ENCODE measurements around the gene TMEM18. TPM values are rescaled to one million over a fixed set of nuclear protein-coding genes. Genes with fewer than 3 reads are reported as not detected.
A peak's percentile ranks its signal among the peaks of the same experiment; 100 is the strongest.

The TMEM18 gene
- total RNA-seq, 1 experiment from 2014 or later: 30.7 TPM

GRCh38 chr2:660586-661359 lies 16.4 kb downstream of the TMEM18 start:
- peaks cover 10% of the 10 kb centered on the region for H3K9me3 ChIP-seq (ENCODE audit: control insufficient read depth, low read depth, low read length)
- no peak overlapping the region for H4K5ac ChIP-seq (ENCODE audit: insufficient read length, low read depth, low read length)
- Mint-ChIP-seq H3K4me3 (no peak overlapping the region), H3K36me3 (ENCODE audit: insufficient read depth in 1 of 3, low read depth in 3 of 3) (peaks cover 11 to 22% (median 17%) of the 10 kb centered on the region in 3 experiments), H3K27me3 (ENCODE audit: low read depth) (peaks cover 14% of the 10 kb centered on the region), H3K27ac (no peak overlapping the region; a peak in 1 of 7 replicates), H3K9me3 (peaks cover 12 to 13% of the 10 kb centered on the region in 2 experiments), H3K4me1 (0 out of 4 replicates have a peak, but pooled peaks cover 0 to 2% of the 10 kb centered on the region in 2 experiments)
- no peaks in the 10 kb centered on the region for H3K27me3 ChIP-seq (ENCODE audit: insufficient read depth, low read length)
- DNase-seq: peak; percentile 74
- H4K20me1 ChIP-seq (ENCODE audit: control insufficient read depth, insufficient read depth, insufficient read length): no peaks in the 10 kb centered on the region
- H2BK20ac ChIP-seq (ENCODE audit: low read depth, low read length, poor library complexity, severe bottlenecking): no peak overlapping the region
- no peak overlapping the region for H3K4me2 ChIP-seq (ENCODE audit: insufficient read depth, insufficient read length, low read length)
- H3K4me1 ChIP-seq (ENCODE audit: insufficient read depth, low read length): no peaks in the 10 kb centered on the region
- no peak overlapping the region for H3K27ac ChIP-seq (ENCODE audit: insufficient read length, low read depth, low read length)
- no peak overlapping the region for H3K4ac ChIP-seq (ENCODE audit: low read depth, low read length)
- H3K56ac ChIP-seq (ENCODE audit: insufficient read length, low read depth, low read length): no peak overlapping the region
- H3K23ac ChIP-seq (ENCODE audit: insufficient read length, low read depth, low read length): no peak overlapping the region
- no peak overlapping the region for H3K14ac ChIP-seq (ENCODE audit: insufficient read depth, low read length)
- no peak overlapping the region for H3K9ac ChIP-seq (ENCODE audit: extremely low read depth, insufficient read length, low read length)
- no peaks in the 10 kb centered on the region for H3K23me2 ChIP-seq (ENCODE audit: insufficient read length, low read depth, low read length, poor library complexity, severe bottlenecking)
- TF ChIP-seq CTCF (conservative IDR thresholded peaks at IDR 0.05): no peak
- no CpG with 5 or more reads among the region's 29 CpGs for WGBS (ENCODE audit: extremely low coverage, insufficient read length, low lambda C conversion rate)
- H4K91ac ChIP-seq (ENCODE audit: insufficient read length, low read depth, low read length): no peak overlapping the region
- H3K79me2 ChIP-seq (ENCODE audit: insufficient read depth, low read length): no peaks in the 10 kb centered on the region
- H2BK120ac ChIP-seq (ENCODE audit: low read depth, low read length, poor library complexity, severe bottlenecking): no peak overlapping the region
- H2BK15ac ChIP-seq (ENCODE audit: low read depth, low read length): no peak overlapping the region
- no peak overlapping the region for H2AK5ac ChIP-seq (ENCODE audit: insufficient read length, low read length)
- H2BK5ac ChIP-seq (ENCODE audit: insufficient read length, low read length): no peak overlapping the region
- no peak overlapping the region for H2BK12ac ChIP-seq (ENCODE audit: insufficient read length, low read depth, low read length)
- H2AFZ ChIP-seq (ENCODE audit: low read length): no peak overlapping the region
- H3K79me1 ChIP-seq (ENCODE audit: insufficient read depth, low read depth, low read length, poor library complexity, severe bottlenecking): no peaks in the 10 kb centered on the region
- no peak overlapping the region for H4K8ac ChIP-seq (replicated peaks; ENCODE audit: insufficient read length, low read depth, low read length)
- no peak overlapping the region for H3K18ac ChIP-seq (ENCODE audit: insufficient read length, low read depth, low read length)
- H3T11ph ChIP-seq (ENCODE audit: low read length): no peak overlapping the region
